ENCODE data around the gene PNKD.

Gene PNKD

GRCh38 chr2:218276986-218277755 lies 6.9 kb downstream of the PNKD start:
- peak; percentile 16 for TF ChIP-seq CTCF (conservative IDR thresholded peaks at IDR 0.05; ENCODE audit: control insufficient read depth, insufficient read depth, low read depth, low read length)
- DNase-seq (ENCODE audit: low read depth), result no peak
- no peak overlapping the region for H3K4me3 ChIP-seq (ENCODE audit: control insufficient read depth, low read depth, low read length)

DNA sequence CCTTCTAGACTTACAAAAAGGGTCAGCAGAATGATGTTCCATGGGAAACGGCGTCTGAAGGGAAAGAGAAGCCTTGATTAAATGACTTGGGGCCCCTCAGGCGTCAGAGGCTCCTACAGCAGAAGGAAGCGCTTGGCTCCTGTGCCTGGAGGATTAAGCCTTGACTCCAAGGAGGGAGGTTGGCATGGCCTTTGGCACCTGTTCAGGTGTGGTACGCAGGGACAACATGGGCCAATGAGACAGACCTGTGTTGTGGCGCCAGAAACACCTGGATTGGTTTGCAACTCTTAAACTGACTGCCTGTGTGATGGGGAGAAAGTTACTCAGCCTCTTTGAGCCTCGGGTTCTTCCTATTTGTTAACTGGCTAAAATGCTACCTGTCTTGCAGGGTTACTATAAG lies 7.6 kb downstream of the PNKD start:
- DNase-seq (ENCODE audit: low read depth), result no peak
- no peak for TF ChIP-seq CTCF (conservative IDR thresholded peaks at IDR 0.05; ENCODE audit: control insufficient read depth, insufficient read depth, low read depth, low read length)
- no peak overlapping the region for H3K4me3 ChIP-seq (ENCODE audit: control insufficient read depth, low read depth, low read length)

DNA sequence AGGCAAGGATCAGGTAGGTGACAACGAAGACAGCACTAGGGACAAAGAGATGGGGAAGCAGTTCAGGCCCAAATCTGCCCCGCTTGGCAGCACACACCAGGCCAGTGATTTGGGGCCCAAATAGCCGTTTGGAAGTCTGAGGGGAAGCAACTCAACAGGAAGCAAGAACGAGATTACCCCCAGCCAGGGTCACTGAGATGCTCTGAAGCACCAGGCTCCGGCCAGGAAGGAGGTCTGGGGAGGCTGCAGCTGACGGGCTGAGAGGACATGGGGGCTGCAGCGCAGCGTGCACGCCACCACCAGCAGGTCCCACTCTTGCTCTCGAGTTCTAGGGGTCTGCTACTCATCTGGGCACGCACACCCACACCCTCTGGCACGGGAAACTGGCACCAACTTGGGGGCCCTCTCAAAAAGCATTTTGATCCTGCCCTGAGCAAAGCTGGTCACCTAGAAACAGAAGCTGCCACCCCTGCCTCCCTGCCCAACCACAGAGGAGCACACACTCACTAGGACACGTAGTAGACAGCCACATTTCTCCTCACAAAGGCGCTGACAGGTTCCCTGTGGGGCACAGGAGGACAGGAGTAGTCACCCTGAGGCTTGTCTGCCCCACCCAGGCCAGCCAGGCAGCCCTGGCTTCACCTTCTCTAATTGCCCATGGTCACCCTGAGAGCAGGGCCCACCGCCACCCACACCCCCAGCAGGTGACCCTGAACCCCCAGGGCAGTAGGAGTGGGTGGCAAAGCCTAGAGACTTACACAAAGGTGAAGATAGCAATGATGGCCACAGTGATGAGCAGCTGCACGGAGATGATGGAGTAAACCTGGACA lies 8.4 kb downstream of the PNKD start:
- DNase-seq (ENCODE audit: low read depth), result no peak
- H3K4me3 ChIP-seq (ENCODE audit: control insufficient read depth, low read depth, low read length), result no peak overlapping the region
- TF ChIP-seq CTCF (conservative IDR thresholded peaks at IDR 0.05; ENCODE audit: control insufficient read depth, insufficient read depth, low read depth, low read length), result no peak

DNA sequence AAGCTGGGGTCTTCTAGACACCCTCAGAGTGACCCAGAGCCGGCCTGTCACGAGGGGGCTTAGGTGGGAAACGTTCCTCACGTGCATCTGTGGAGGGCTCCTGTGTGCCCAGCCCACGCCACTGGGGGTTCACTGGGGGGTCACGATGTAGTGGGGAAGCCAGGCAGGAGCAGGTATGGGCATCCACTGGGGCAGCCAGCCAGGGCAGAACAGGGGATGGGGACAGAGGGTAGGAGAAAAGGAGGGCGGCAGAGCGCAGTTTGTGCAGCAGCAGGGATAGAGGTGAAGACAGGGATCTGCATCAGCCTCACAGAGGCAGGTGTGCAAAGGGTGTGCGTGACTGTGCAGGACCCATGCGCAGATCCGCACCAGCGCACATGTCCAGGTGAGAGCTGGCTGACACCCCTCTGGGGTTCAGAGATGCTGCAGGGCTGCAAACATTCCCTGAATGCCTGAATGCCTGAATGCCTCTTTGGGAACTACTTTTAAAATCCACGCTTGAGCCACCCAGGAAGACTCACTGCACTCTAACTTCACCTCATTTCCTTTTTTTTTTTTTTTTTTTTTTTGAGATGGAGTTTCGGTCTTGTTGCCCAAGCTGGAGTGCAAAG lies 10.0 kb downstream of the PNKD start:
- DNase-seq (ENCODE audit: low read depth), result no peak
- H3K4me3 ChIP-seq (ENCODE audit: control insufficient read depth, low read depth, low read length), result no peak overlapping the region
- no peak for TF ChIP-seq CTCF (conservative IDR thresholded peaks at IDR 0.05; ENCODE audit: control insufficient read depth, insufficient read depth, low read depth, low read length)

DNA sequence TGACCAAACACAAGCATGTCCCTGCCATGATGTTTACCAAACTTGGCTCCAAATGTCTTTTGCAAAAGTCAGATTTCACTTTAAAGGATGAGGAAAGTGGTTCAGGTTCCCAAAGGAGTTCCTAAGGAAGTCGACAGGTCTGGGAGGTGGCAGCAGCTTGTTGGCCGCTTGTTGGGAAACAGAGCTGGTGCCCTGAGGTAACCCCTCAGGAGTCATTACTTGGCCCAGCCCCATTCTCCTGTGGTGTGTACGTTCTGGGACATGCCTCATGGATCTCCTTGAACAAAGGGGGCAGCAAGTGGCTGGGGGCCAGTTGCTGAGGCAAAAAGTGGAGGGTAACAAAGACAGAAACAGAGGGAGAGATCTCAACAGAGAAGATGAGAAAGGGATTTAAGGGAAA lies 11.1 kb downstream of the PNKD start:
- H3K4me3 ChIP-seq (ENCODE audit: control insufficient read depth, low read depth, low read length), result no peak overlapping the region
- DNase-seq (ENCODE audit: low read depth), result peak; percentile 53
- no peak for TF ChIP-seq CTCF (conservative IDR thresholded peaks at IDR 0.05; ENCODE audit: control insufficient read depth, insufficient read depth, low read depth, low read length)

DNA sequence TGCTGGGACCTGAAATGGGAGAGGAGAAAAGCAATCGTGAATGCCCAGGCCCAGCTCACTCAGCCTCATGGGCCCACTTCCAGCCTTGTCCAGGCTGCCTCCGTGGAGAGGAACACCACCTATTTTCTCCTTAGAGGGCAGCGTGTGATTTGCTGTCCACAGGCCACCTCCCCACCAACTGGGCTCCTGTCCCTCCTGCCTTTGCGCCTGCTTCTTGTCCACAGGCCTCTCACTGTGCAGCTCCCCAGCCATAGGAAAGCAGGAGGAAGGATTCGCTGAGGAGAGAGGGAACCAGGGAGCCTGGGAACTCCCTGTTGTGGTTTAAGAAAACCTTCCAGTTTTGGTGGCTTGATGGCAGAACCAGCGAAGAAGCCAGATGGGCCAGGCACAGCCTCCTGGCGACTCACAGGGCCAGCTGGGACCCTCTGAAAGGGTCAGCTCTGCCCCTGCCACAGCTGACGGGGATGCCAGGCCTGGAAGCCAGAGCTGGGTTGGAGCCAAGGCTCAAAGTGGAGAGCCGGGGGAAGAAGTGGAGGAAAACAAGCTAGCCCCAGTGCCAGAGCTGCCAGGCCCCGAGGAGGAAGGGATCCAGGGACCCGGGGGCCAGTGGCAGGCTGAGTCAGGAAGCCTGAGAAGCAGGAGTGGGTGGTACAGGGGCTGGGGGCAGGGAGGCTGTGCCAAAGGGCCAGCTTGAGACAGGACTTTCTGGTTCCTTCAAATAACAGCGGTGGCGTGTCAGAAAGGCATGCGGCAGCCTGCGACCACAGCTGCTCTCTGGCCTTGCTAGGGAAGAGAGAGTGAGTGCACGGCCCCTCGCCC lies 12.1 kb downstream of the PNKD start:
- DNase-seq (ENCODE audit: low read depth), result peak; percentile 61
- TF ChIP-seq CTCF (conservative IDR thresholded peaks at IDR 0.05; ENCODE audit: control insufficient read depth, insufficient read depth, low read depth, low read length), result no peak
- no peak overlapping the region for H3K4me3 ChIP-seq (ENCODE audit: control insufficient read depth, low read depth, low read length)
